Neuron (in vitro differentiated cells): ENCODE measurements around the gene KIRREL3.

ENCODE experiments used
- H2AFZ ChIP-seq: one replicate; pipeline ENCODE4 v1.6.1; 2013; ENCODE audit warnings: low read depth, mild to moderate bottlenecking, inconsistent platforms, low read length, moderate library complexity
- H3K27me3 ChIP-seq: one replicate; pipeline ENCODE4 v1.6.1; 2013; ENCODE audit warnings: low read length; ENCODE audit not compliant: insufficient read depth
- H3K36me3 ChIP-seq: one replicate; pipeline ENCODE4 v1.6.1; 2013; ENCODE audit warnings: low read length; ENCODE audit not compliant: insufficient read depth
- H3K4me1 ChIP-seq: one replicate; pipeline ENCODE4 v1.6.1; 2013; ENCODE audit warnings: low read length; ENCODE audit not compliant: insufficient read depth
- H3K4me3 ChIP-seq: 2 replicates; pipeline ENCODE4 v1.5.1; 2013; ENCODE audit warnings: mild to moderate bottlenecking, low read length, moderate library complexity
- H3K9me3 ChIP-seq: one replicate; pipeline ENCODE4 v1.6.1; 2013; ENCODE audit warnings: low read length

KIRREL3 gene

GRCh38 chr11:126438272-126438671 is 562.3 kb downstream of the KIRREL3 start:
- Histone ChIP-seq H2AFZ (no peak overlapping the region), H3K4me1 (peaks cover 2% of the 10 kb centered on the region), H3K4me3 (no peak overlapping the region), H3K27me3 (peaks cover 7% of the 10 kb centered on the region), H3K36me3 (no peaks in the 10 kb centered on the region), H3K9me3 (no peaks in the 10 kb centered on the region)

- H3K9me3 ChIP-seq: no peaks in the 10 kb centered on the region
- H3K36me3 ChIP-seq: no peaks in the 10 kb centered on the region
- peaks cover 2% of the 10 kb centered on the region for H3K4me1 ChIP-seq
- H3K4me3 ChIP-seq: no peak overlapping the region
- peaks cover 5% of the 10 kb centered on the region for H3K27me3 ChIP-seq
- H2AFZ ChIP-seq: no peak overlapping the region
These were observed 562.8 kb downstream of the KIRREL3 start for GRCh38 chr11:126437731-126438130.

- Histone ChIP-seq H3K36me3 (no peaks in the 10 kb centered on the region), H3K9me3 (no peaks in the 10 kb centered on the region), H3K27me3 (no peaks in the 10 kb centered on the region), H3K4me1 (peaks cover 2% of the 10 kb centered on the region), H2AFZ (no peak overlapping the region), H3K4me3 (no peak overlapping the region)
These were observed 564.3 kb downstream of the KIRREL3 start for GRCh38 chr11:126436209-126436755.

- no peak overlapping the region for H2AFZ ChIP-seq
- H3K4me3 ChIP-seq: no peak overlapping the region
- H3K27me3 ChIP-seq: no peaks in the 10 kb centered on the region
- H3K36me3 ChIP-seq: no peaks in the 10 kb centered on the region
- no peaks in the 10 kb centered on the region for H3K9me3 ChIP-seq
- H3K4me1 ChIP-seq: no peaks in the 10 kb centered on the region
These were observed 565.6 kb downstream of the KIRREL3 start for GRCh38 chr11:126434950-126435335.

GRCh38 chr11:126433989-126434949 is 566.3 kb downstream of the KIRREL3 start:
- Histone ChIP-seq H3K4me1 (no peaks in the 10 kb centered on the region), H3K36me3 (no peaks in the 10 kb centered on the region), H3K9me3 (no peaks in the 10 kb centered on the region), H3K4me3 (no peak overlapping the region), H3K27me3 (no peaks in the 10 kb centered on the region), H2AFZ (no peak overlapping the region)

GRCh38 chr11:126433244-126433846 is 567.2 kb downstream of the KIRREL3 start:
- no peaks in the 10 kb centered on the region for H3K27me3 ChIP-seq
- H3K4me1 ChIP-seq: no peaks in the 10 kb centered on the region
- no peak overlapping the region for H2AFZ ChIP-seq
- H3K4me3 ChIP-seq: no peak overlapping the region
- no peaks in the 10 kb centered on the region for H3K36me3 ChIP-seq
- H3K9me3 ChIP-seq: no peaks in the 10 kb centered on the region

GRCh38 chr11:126432525-126432924 is 568.0 kb downstream of the KIRREL3 start:
- no peaks in the 10 kb centered on the region for H3K9me3 ChIP-seq
- no peaks in the 10 kb centered on the region for H3K36me3 ChIP-seq
- no peaks in the 10 kb centered on the region for H3K27me3 ChIP-seq
- no peaks in the 10 kb centered on the region for H3K4me1 ChIP-seq
- no peak overlapping the region for H2AFZ ChIP-seq
- no peak overlapping the region for H3K4me3 ChIP-seq

GRCh38 chr11:126432065-126432461 is 568.5 kb downstream of the KIRREL3 start:
- Histone ChIP-seq H2AFZ (no peak overlapping the region), H3K4me1 (no peaks in the 10 kb centered on the region), H3K36me3 (no peaks in the 10 kb centered on the region), H3K27me3 (no peaks in the 10 kb centered on the region), H3K9me3 (no peaks in the 10 kb centered on the region), H3K4me3 (no peak overlapping the region)

GRCh38 chr11:126431401-126432064 is 569.0 kb downstream of the KIRREL3 start:
- no peak overlapping the region for H2AFZ ChIP-seq
- H3K27me3 ChIP-seq: no peaks in the 10 kb centered on the region
- no peak overlapping the region for H3K4me3 ChIP-seq
- no peaks in the 10 kb centered on the region for H3K36me3 ChIP-seq
- no peaks in the 10 kb centered on the region for H3K9me3 ChIP-seq
- no peaks in the 10 kb centered on the region for H3K4me1 ChIP-seq

- Histone ChIP-seq H3K27me3 (no peaks in the 10 kb centered on the region), H3K9me3 (no peaks in the 10 kb centered on the region), H3K36me3 (no peaks in the 10 kb centered on the region), H2AFZ (no peak overlapping the region), H3K4me1 (no peaks in the 10 kb centered on the region), H3K4me3 (no peak overlapping the region)
These were observed 569.8 kb downstream of the KIRREL3 start for GRCh38 chr11:126430581-126431335.

GRCh38 chr11:126426820-126427749 is 573.5 kb downstream of the KIRREL3 start:
- no peaks in the 10 kb centered on the region for H3K27me3 ChIP-seq
- H3K9me3 ChIP-seq: no peaks in the 10 kb centered on the region
- H3K4me1 ChIP-seq: no peaks in the 10 kb centered on the region
- no peak overlapping the region for H2AFZ ChIP-seq
- no peak overlapping the region for H3K4me3 ChIP-seq
- no peaks in the 10 kb centered on the region for H3K36me3 ChIP-seq

GRCh38 chr11:126426106-126426505 is 574.5 kb downstream of the KIRREL3 start:
- no peaks in the 10 kb centered on the region for H3K9me3 ChIP-seq
- H3K27me3 ChIP-seq: no peaks in the 10 kb centered on the region
- H3K36me3 ChIP-seq: no peaks in the 10 kb centered on the region
- no peaks in the 10 kb centered on the region for H3K4me1 ChIP-seq
- no peak overlapping the region for H3K4me3 ChIP-seq
- no peak overlapping the region for H2AFZ ChIP-seq
